Activated T-helper 1 cell treated with anti-CD3 and anti-CD28 coated beads, Interleukin-2, amount 50 U/mL, for 16 hours (primary cell): ENCODE measurements around the gene GUCY2F.

ENCODE experiments used
- DNase-seq, 2 donors: peaks; one replicate each; pipeline ENCODE4 v3.0.0-alpha.2; 2020; ENCODE audit warnings: low read depth in 1 of 2, low spot score in 1 of 2

GUCY2F gene

GRCh38 chrX:109344101-109344500, 137.8 kb downstream of the GUCY2F start:
- no peak for DNase-seq

GRCh38 chrX:109343671-109344070, 138.2 kb downstream of the GUCY2F start:
- no peak for DNase-seq

GRCh38 chrX:109336141-109336540, 145.7 kb downstream of the GUCY2F start:
- DNase-seq, result no peak

GRCh38 chrX:109327251-109327650, 154.6 kb downstream of the GUCY2F start:
- DNase-seq, result no peak
